Measurements from ENCODE around the gene URI1.

Gene URI1

GRCh38 chr19:30052122-30053075 lies 110.4 kb downstream of the URI1 start:
- no peak for DNase-seq (ENCODE audit: extremely low spot score)
- ChIA-PET CTCF (interaction anchor here (0.6 to 1.4 kb wide), 2 partner anchors 9 to 15 kb away, joined by 3 read pairs; no protein-coding TSS in a partner anchor), POLR2A (no interaction called here)
- no peak for TF ChIP-seq CTCF (IDR thresholded peaks at IDR 0.05; ENCODE audit: control extremely low read depth, extremely low read depth, low read depth, missing control alignments)

- POLR2A ChIA-PET, result no interaction called here
- CTCF ChIA-PET, result interaction anchor here (1.4 kb wide), 1 partner anchor 10 kb away, joined by 3 read pairs; no protein-coding TSS in a partner anchor
- no peak for TF ChIP-seq CTCF (IDR thresholded peaks at IDR 0.05; ENCODE audit: control extremely low read depth, extremely low read depth, low read depth, missing control alignments)
- DNase-seq (ENCODE audit: extremely low spot score), result no peak
These were observed 111.5 kb downstream of the URI1 start for GRCh38 chr19:30053558-30053957.

- POLR2A ChIA-PET, result no interaction called here
- CTCF ChIA-PET, result interaction anchor here (0.9 kb wide), 1 partner anchor 12 kb away, joined by 3 read pairs; no protein-coding TSS in a partner anchor
- no peak for TF ChIP-seq CTCF (IDR thresholded peaks at IDR 0.05; ENCODE audit: control extremely low read depth, extremely low read depth, low read depth, missing control alignments)
- no peak for DNase-seq (ENCODE audit: extremely low spot score)
These were observed 112.2 kb downstream of the URI1 start for GRCh38 chr19:30054210-30054609.

- POLR2A ChIA-PET, result no interaction called here
- CTCF ChIA-PET, result interaction anchor here (1.0 kb wide), 1 partner anchor 23 kb away, joined by 3 read pairs; no protein-coding TSS in a partner anchor
- no peak for TF ChIP-seq CTCF (IDR thresholded peaks at IDR 0.05; ENCODE audit: control extremely low read depth, extremely low read depth, low read depth, missing control alignments)
- no peak for DNase-seq (ENCODE audit: extremely low spot score)
These were observed 114.5 kb downstream of the URI1 start for GRCh38 chr19:30056580-30056979.

GRCh38 chr19:30059741-30060457 lies 117.9 kb downstream of the URI1 start:
- DNase-seq (ENCODE audit: extremely low spot score), result no peak
- CTCF ChIA-PET, result interaction anchor here (1.2 to 1.4 kb wide), 2 partner anchors 12 to 16 kb away, joined by 3 read pairs; no protein-coding TSS in a partner anchor
- POLR2A ChIA-PET, result no interaction called here
- TF ChIP-seq CTCF (IDR thresholded peaks at IDR 0.05; ENCODE audit: control extremely low read depth, extremely low read depth, low read depth, missing control alignments), result no peak

GRCh38 chr19:30060531-30061222 lies 118.6 kb downstream of the URI1 start:
- no peak for DNase-seq (ENCODE audit: extremely low spot score)
- TF ChIP-seq CTCF (IDR thresholded peaks at IDR 0.05; ENCODE audit: control extremely low read depth, extremely low read depth, low read depth, missing control alignments), result no peak
- CTCF ChIA-PET, result interaction anchor here (1.4 kb wide), 1 partner anchor 13 kb away, joined by 3 read pairs; no protein-coding TSS in a partner anchor
- POLR2A ChIA-PET, result no interaction called here

All from GM10248 (cell line).